NCI-H2196 (cell line): Measurements from ENCODE around the gene POLR3H.
"Not testable (repeated sequence)": the region's sequence is repeated elsewhere in the genome, so short reads cannot be mapped to it uniquely, and the experiment has no call there.

Experiments
- DNase-seq: peaks from one replicate; lab custom pipeline; 2025; ENCODE audit not compliant: unreplicated experiment; lab: John Stamatoyannopoulos, UW

Gene POLR3H

GRCh38 chr22:41543854-41544670 is at the start of gene POLR3H:
Gene POLR3H, minus strand, starts transcription at chr22:41544470. Its CDS starts 369 bp downstream, at chr22:41544101.
- DNase-seq = peak; percentile 99

DNA sequence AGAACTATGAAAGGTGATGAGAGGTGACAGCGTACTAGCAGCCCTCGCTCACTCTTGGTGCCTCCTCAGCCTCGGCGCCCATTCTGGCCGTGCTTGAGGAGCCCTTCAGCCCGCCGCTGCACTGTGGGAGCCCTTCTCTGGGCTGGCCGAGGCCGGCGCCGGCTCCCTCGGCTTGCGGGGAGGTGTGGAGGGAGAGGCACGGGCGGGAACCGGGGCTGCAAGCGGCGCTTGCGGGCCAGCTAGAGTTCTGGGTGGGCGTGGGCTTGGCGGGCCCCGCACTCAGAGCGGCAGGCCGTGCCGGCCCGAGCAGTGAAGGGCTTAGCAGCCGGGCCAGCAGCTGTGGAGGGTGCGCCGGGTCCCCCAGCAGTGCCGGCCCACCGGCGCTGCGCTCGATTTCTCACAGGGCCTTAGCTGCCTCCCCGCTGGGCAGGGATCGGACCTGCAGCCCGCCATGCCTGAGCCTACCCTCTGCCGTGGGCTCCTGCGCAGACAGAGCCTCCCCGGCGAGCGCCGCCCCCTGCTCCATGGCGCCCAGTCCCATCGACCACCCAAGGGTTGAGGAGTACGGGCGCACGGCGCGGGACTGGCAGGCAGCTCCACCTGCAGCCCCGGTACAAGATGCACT is 49.2 kb upstream of the POLR3H start:
- DNase-seq = not testable (repeated sequence)

GRCh38 chr22:41589391-41590241 is 45.3 kb upstream of the POLR3H start, which contains the start of gene PMM1:
Gene PMM1, minus strand, starts transcription at chr22:41589840. Its CDS starts 35 bp downstream, at chr22:41589805.
- peak; percentile 99 for DNase-seq

DNA sequence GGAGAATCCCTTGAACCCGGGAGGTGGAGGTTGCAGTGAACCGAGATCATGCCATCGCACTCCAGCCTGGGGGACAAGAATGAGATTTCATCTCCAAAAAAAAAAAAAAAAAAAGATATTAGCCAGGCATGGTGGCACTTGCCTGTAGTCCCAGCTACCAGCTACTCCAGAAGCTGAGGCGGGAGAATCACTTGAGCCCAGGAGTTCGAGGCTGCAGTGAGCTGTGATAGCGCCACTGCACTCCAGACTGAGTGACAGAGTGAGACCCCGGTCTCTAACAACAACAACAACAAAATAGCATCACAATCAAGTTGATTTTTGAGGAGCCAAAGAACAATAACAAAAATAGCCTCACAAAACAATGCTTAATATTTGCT is 43.1 kb upstream of the POLR3H start:
- DNase-seq = no peak

- no peak for DNase-seq
These were observed 41.6 kb upstream of the POLR3H start for GRCh38 chr22:41585898-41586297.

- DNase-seq = no peak
These were observed 40.6 kb upstream of the POLR3H start for GRCh38 chr22:41584881-41585280.

- no peak for DNase-seq
These were observed 38.4 kb upstream of the POLR3H start for GRCh38 chr22:41582694-41583093.

GRCh38 chr22:41579997-41580355 is 35.7 kb upstream of the POLR3H start:
- DNase-seq = no peak

DNA sequence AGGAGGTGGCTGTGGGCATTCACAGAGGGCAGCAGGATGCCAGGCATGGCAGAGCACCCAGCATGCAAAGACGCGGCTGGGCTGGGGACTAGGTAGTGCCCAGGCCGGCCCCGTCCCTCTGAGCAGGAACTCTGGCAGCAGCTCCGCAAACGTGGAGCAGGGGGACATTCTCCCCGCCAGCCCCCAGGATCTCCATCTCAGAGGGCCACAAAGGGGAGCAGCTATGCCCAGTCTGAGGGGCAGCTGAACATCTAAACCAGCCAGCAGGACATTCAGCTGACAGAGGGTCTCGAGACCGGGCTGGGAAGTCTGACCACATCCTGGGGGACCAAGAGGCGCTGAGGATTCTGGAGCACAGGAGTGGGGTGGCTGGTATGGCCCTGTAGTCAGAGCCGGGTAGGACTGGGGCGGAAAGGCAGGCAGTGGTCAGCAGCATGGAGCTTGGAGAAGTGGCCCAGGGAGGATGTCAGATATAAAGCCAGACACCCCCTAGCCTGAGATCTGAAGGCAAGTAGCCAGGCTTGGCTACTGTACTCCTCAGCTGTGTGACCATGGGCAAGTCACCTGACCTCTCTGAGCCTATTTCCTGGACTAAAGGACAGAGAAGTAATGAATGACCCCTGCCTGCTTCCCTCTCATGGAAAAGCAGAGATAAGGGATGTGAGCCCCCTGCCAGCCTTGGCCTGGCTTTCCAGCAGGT is 35.2 kb upstream of the POLR3H start:
- DNase-seq = no peak

DNA sequence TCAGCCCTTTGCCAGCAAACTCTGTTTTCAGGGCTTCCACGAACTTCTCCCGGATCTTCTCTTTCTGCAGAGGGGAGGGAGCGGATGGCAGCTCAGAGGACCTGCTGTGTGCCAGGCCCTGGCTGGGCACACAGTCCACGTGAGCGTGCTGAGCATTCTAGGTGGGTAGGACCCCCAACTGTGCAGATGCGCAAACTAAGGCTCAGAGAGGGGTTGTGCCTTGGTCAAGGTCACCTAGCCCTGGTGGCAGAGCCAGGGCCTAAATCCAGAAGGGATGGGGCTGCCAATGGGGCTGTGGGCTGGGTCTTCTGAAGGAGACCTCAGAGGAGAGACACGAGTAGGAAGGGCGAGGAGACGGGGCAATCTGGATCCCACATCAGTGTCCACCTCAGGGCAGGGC is 34.5 kb upstream of the POLR3H start:
- DNase-seq = no peak

DNA sequence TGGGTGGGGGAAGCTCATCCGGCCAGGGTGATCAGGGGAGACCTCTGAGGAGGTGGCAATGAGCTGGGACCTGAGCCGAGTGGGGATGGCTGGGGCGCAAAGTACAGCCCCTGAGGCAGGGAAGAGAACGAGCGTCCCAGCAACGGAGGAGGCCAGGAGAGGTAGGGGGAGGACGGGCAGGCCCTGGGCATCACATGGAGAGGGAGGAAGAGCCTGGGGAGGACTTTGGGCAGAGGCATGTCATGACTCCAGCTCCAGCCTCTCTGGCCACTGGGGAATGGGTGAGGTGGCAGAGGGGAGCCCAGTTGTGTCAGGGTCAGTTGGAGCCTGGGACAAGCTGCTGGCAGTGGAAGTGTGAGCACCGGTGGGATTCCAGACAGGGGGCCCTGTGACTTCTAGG is 33.8 kb upstream of the POLR3H start:
- no peak for DNase-seq

DNA sequence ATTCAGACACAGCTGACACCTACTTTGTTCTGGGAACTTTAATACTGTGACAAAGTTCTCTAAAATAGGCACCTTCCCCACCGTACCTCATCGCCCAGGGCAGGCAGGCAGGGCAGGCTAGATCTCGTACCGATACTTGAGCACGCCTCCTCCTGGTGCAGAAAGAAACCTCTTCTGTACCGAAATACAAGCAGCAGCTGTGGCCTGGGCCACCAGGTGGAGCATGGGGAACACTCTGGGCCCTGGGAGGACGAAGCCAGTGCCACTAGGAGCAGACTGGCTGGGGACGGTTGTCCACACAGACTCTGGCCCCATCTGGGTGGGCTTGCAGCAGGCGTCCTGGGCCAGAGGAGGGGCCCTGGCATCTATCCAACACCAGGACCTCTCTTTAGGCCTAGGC is 32.6 kb upstream of the POLR3H start:
- DNase-seq = peak; percentile 44

- no peak for DNase-seq
These were observed 31.3 kb upstream of the POLR3H start for GRCh38 chr22:41575533-41575932.

GRCh38 chr22:41574847-41575381 is 30.6 kb upstream of the POLR3H start:
- no peak for DNase-seq

DNA sequence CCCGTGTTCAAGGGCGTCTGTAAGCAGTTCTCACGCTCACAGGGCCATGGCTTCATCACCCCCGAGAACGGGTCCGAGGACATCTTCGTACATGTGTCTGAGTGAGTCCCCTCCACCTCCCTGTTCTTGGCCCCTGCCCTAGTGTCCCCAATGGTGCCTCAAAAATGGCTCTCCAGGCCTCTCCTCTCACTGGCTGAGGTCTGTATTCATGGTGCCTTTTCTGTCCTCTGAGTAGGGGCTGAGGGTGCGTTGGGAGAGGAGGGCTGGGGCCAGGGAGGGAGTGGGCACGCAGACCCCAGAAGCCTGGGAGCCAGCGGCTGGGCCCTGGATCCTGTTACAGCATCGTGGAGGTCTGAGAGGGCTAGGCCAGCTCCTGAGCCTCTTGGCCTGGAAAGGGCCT is 29.4 kb upstream of the POLR3H start:
- no peak for DNase-seq

- DNase-seq = not testable (repeated sequence)
These were observed 28.0 kb upstream of the POLR3H start for GRCh38 chr22:41572305-41572704.

DNA sequence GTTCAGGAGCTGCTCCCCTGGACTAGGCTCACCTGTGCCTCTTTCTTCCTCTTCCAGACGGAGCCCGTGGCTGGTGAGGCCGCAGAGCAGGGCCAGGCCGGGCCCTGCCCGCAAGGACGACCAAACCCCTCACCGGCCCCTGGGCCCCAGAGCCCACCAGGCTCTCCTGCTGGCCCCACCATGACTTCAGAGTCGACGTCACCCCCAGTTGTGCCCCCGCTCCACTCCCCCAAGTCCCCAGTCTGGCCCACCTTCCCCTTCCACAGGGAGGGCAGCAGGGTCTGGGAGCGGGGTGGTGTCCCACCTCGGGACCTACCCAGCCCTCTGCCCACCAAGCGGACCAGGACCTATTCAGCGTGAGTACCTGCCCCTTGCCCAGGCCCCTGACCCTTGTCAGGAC is 27.5 kb upstream of the POLR3H start:
- DNase-seq = no peak

DNA sequence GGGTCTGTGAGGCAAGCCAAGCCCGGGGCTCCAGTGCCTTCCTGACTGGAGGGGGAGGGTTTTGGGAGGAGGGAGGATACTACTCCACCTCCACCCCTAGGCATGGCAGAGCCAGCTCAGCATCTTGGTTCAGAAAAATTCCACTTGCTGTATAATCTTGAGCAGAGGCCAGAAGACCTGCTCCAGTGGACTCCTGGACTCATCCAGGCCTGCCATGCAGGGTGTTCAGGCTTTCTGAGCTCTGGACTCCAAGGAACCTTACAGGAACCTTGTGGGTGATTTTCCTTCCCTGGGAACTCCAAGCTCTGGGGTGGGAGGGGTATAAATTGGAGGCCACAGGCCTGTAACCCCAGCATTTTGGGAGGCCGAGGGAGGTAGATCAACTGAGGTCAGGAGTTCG is 26.0 kb upstream of the POLR3H start:
- no peak for DNase-seq

DNA sequence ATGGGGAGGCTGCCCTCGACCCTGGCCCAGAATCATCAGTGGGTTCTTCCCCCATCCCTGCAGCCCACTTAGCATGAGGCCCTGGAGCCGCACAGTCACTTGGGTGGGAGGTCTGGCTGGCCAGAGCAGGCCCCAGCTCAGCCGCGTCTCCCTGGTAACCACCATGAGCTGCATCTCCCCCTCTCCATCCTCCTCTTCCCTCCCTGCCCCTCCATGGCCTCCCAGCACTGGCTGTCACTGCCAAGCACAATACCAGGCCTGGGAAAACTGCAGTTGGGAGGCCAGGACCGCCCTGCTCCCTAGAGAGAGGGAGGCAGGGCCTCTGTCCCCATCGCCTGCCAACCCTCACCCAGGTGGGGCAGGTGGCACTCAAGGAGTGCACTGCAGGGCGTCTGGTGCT is 24.5 kb upstream of the POLR3H start:
- DNase-seq = no peak

DNA sequence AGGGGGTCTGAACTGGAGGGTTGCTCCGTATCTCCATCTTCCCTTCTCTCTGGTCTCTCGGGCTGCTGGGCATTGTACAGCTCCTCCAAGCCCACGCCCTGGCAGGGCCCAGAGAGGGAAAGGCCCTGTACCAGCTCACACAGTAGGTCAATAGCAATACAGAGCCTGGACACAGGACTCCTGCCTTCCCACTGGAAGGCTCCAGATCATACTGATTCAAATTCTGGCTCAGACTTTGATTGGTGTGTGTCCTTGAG is 23.2 kb upstream of the POLR3H start:
- DNase-seq = no peak

- DNase-seq = peak; percentile 18
These were observed 21.3 kb upstream of the POLR3H start for GRCh38 chr22:41565403-41566054.
